ENCODE results near the gene CCDC85A.

Gene CCDC85A

GRCh38 chr2:56287974-56288373 is 104.2 kb downstream of the CCDC85A start:
- no peaks in the 10 kb centered on the region for H3K36me3 ChIP-seq (ENCODE audit: control insufficient read depth in 5 of 5, insufficient read depth in 5 of 5, low read length in 5 of 5)
- H3K27ac ChIP-seq (ENCODE audit: low read depth, low read length) = no peak overlapping the region

DNA sequence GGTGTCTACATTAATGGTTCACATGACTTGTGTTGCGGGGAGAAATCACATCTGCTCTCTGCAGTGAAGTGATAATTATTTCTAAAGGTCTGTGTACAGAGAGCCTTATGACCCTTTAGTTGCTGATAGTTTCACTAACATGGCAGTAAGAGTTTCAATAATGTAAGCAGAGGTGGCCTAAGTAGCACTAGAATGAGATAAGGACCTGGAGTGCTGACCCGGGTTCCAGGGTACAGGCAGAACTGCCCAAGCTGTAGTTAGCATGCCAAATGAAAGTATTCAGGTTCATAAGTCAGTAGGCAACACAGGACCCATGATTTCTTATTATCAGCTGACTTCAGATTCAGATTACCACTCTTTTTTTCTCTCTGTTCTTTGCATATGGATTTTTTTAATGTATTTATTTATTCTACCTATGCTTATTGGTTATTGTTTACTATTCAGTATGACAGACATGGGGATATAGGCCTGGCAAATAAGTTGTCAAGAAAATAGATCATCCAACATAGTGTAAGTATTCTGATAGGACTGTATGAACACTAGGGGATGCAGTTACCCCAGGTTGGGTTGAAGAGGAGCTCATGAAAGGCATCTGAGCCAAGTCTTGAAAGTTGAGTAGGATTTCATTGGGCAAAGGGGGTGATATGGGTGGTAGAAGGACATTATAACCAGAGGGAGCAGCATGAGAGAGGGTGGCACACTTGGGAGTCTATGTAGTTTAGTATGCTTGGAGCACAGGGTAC is 105.2 kb downstream of the CCDC85A start:
- Histone ChIP-seq H3K9me3 (ENCODE audit: control insufficient read depth in 5 of 5, low read length in 5 of 5) (no peaks in the 10 kb centered on the region), H3K4me3 (ENCODE audit: low read depth in 1 of 5, low read length in 5 of 5) (no peak overlapping the region), H3K4me1 (ENCODE audit: control insufficient read depth in 5 of 5, insufficient read depth in 5 of 5, low read length in 5 of 5) (peaks cover 0 to 26% (median 7%) of the 10 kb centered on the region in 5 donors), H3K36me3 (ENCODE audit: control insufficient read depth in 5 of 5, insufficient read depth in 5 of 5, low read length in 5 of 5) (no peaks in the 10 kb centered on the region), H3K27me3 (ENCODE audit: control insufficient read depth in 5 of 5, insufficient read depth in 4 of 5, low read length in 5 of 5) (no peaks in the 10 kb centered on the region), H3K9ac (ENCODE audit: low read length in 5 of 5) (no peak overlapping the region), H3K27ac (ENCODE audit: low read depth, low read length) (no peak overlapping the region)

More at GRCh38 chr2:56287974-56288373, 104.2 kb downstream of the CCDC85A start:
- Histone ChIP-seq H3K4me1 (ENCODE audit: control insufficient read depth in 5 of 5, insufficient read depth in 5 of 5, low read length in 5 of 5) (peaks cover 0 to 26% (median 7%) of the 10 kb centered on the region in 5 donors), H3K9me3 (ENCODE audit: control insufficient read depth in 5 of 5, low read length in 5 of 5) (no peaks in the 10 kb centered on the region), H3K27me3 (ENCODE audit: control insufficient read depth in 5 of 5, insufficient read depth in 4 of 5, low read length in 5 of 5) (no peaks in the 10 kb centered on the region), H3K4me3 (ENCODE audit: low read depth in 1 of 5, low read length in 5 of 5) (no peak overlapping the region), H3K9ac (ENCODE audit: low read length in 5 of 5) (no peak overlapping the region)

DNA sequence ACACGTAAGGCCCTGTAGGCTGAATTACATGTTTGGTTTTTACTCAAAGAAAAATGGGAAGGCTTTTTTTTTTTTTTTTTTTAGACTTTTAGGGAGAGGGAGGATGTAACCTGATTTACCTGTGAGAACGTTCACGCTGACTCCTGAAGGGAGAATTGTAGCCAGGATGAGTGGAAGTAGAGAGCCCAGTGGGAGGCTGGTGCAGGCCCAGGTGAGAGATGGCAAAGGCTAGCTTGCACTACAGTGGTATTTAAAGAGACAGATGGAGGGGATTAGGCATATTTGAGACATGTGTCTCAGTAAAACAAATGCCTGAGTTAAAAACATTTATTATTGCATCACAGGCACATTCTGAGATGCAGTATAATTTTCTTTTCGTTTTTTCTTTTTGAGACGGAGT is 107.9 kb downstream of the CCDC85A start:
- no peaks in the 10 kb centered on the region for H3K27me3 ChIP-seq (ENCODE audit: control insufficient read depth in 5 of 5, insufficient read depth in 4 of 5, low read length in 5 of 5)
- H3K27ac ChIP-seq (ENCODE audit: low read depth, low read length) = no peak overlapping the region
- H3K9me3 ChIP-seq (ENCODE audit: control insufficient read depth in 5 of 5, low read length in 5 of 5) = no peaks in the 10 kb centered on the region
- no peaks in the 10 kb centered on the region for H3K36me3 ChIP-seq (ENCODE audit: control insufficient read depth in 5 of 5, insufficient read depth in 5 of 5, low read length in 5 of 5)
- H3K4me1 ChIP-seq (ENCODE audit: control insufficient read depth in 5 of 5, insufficient read depth in 5 of 5, low read length in 5 of 5) = peaks cover 0 to 29% (median 15%) of the 10 kb centered on the region in 5 donors
- no peak overlapping the region for H3K4me3 ChIP-seq (ENCODE audit: low read depth in 1 of 5, low read length in 5 of 5)
- H3K9ac ChIP-seq (ENCODE audit: low read length in 5 of 5) = no peak overlapping the region

DNA sequence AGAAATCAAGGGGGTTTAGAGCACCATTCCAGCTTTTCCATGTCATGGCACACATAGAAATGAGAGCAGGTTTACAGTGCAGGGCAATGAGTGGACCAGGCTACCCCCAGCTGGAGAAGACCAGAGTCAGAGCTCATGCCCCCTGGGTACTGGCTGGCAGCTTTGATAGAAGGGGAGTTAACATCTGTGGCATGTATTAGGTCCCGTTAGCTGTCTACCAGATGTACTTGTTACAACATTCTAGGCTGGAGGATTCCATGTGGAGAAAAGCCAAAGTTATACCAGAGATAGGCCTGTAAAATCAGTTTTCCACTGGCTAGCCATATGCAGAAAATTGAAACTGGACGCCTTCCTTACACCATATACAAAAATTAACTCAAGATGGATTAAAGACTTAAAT is 109.2 kb downstream of the CCDC85A start:
- Histone ChIP-seq H3K27me3 (ENCODE audit: control insufficient read depth in 5 of 5, insufficient read depth in 4 of 5, low read length in 5 of 5) (no peaks in the 10 kb centered on the region), H3K9me3 (ENCODE audit: control insufficient read depth in 5 of 5, low read length in 5 of 5) (no peaks in the 10 kb centered on the region), H3K36me3 (ENCODE audit: control insufficient read depth in 5 of 5, insufficient read depth in 5 of 5, low read length in 5 of 5) (no peaks in the 10 kb centered on the region), H3K4me1 (ENCODE audit: control insufficient read depth in 5 of 5, insufficient read depth in 5 of 5, low read length in 5 of 5) (peaks cover 0 to 25% (median 21%) of the 10 kb centered on the region in 5 donors), H3K27ac (ENCODE audit: low read depth, low read length) (no peak overlapping the region), H3K9ac (ENCODE audit: low read length in 5 of 5) (no peak overlapping the region), H3K4me3 (ENCODE audit: low read depth in 1 of 5, low read length in 5 of 5) (no peak overlapping the region)

GRCh38 chr2:56295666-56296065 is 111.9 kb downstream of the CCDC85A start:
- Histone ChIP-seq H3K4me3 (ENCODE audit: low read depth in 1 of 5, low read length in 5 of 5) (no peak overlapping the region), H3K27ac (ENCODE audit: low read depth, low read length) (no peak overlapping the region), H3K4me1 (ENCODE audit: control insufficient read depth in 5 of 5, insufficient read depth in 5 of 5, low read length in 5 of 5) (peaks cover 0 to 37% (median 29%) of the 10 kb centered on the region in 5 donors), H3K9me3 (ENCODE audit: control insufficient read depth in 5 of 5, low read length in 5 of 5) (no peaks in the 10 kb centered on the region), H3K9ac (ENCODE audit: low read length in 5 of 5) (no peak overlapping the region), H3K27me3 (ENCODE audit: control insufficient read depth in 5 of 5, insufficient read depth in 4 of 5, low read length in 5 of 5) (no peaks in the 10 kb centered on the region), H3K36me3 (ENCODE audit: control insufficient read depth in 5 of 5, insufficient read depth in 5 of 5, low read length in 5 of 5) (no peaks in the 10 kb centered on the region)

DNA sequence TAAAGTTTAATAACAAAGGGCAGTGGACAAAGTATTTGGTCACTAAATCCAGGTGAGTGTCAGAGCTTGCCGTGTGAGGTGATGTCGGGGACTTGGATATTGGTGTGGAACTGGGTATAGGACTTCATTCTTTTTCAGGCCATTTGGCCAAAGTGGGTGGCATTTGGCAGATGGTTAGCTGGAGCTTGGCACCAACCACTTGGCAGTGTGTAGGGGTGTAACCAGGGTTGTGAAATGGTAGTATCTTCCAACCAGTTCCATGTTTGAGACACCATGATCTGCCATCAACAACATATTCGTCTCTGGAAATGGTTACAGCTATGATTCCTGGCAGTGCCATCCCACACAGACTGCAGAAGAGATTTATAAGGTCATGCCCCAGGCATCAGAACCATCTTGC is 113.9 kb downstream of the CCDC85A start:
- H3K4me1 ChIP-seq (ENCODE audit: control insufficient read depth in 5 of 5, insufficient read depth in 5 of 5, low read length in 5 of 5) = peaks cover 0 to 37% (median 29%) of the 10 kb centered on the region in 5 donors
- H3K9ac ChIP-seq (ENCODE audit: low read length in 5 of 5) = no peak overlapping the region
- no peaks in the 10 kb centered on the region for H3K9me3 ChIP-seq (ENCODE audit: control insufficient read depth in 5 of 5, low read length in 5 of 5)
- no peak overlapping the region for H3K4me3 ChIP-seq (ENCODE audit: low read depth in 1 of 5, low read length in 5 of 5)
- no peaks in the 10 kb centered on the region for H3K36me3 ChIP-seq (ENCODE audit: control insufficient read depth in 5 of 5, insufficient read depth in 5 of 5, low read length in 5 of 5)
- no peak overlapping the region for H3K27ac ChIP-seq (ENCODE audit: low read depth, low read length)
- H3K27me3 ChIP-seq (ENCODE audit: control insufficient read depth in 5 of 5, insufficient read depth in 4 of 5, low read length in 5 of 5) = no peaks in the 10 kb centered on the region

DNA sequence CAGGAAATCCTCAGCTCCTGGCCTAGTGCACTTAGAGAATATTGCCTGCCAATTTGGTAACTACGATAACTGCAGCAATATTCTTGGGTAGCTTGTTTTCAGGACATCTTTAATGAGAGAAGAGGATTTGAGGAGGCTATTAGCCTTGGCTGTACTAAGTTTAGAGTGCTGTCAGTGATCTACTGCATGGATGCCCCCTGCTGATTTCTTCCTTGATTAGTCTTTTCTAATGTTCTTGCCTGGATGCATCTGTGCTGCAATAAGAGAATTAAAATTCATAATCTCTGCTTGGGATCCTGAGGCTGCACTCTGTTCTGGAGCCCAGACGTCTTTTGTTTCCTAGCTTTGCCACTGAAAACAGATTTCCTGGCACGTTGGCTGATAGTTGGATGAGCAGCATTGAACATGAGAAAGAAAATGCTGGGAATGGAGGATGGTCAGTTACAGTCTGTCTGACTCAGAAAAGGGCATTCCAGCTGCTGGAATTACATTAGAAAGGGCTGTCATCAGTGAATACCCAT is 115.4 kb downstream of the CCDC85A start:
- peak overlapping the region; percentile 43 for H3K27ac ChIP-seq (ENCODE audit: low read depth, low read length)
- H3K36me3 ChIP-seq (ENCODE audit: control insufficient read depth in 5 of 5, insufficient read depth in 5 of 5, low read length in 5 of 5) = no peaks in the 10 kb centered on the region
- H3K9ac ChIP-seq (ENCODE audit: low read length in 5 of 5) = no peak overlapping the region
- H3K4me1 ChIP-seq (ENCODE audit: control insufficient read depth in 5 of 5, insufficient read depth in 5 of 5, low read length in 5 of 5) = peaks cover 0 to 37% (median 32%) of the 10 kb centered on the region in 5 donors
- no peaks in the 10 kb centered on the region for H3K9me3 ChIP-seq (ENCODE audit: control insufficient read depth in 5 of 5, low read length in 5 of 5)
- no peak overlapping the region for H3K4me3 ChIP-seq (ENCODE audit: low read depth in 1 of 5, low read length in 5 of 5)
- no peaks in the 10 kb centered on the region for H3K27me3 ChIP-seq (ENCODE audit: control insufficient read depth in 5 of 5, insufficient read depth in 4 of 5, low read length in 5 of 5)

- Histone ChIP-seq H3K4me3 (ENCODE audit: low read depth in 1 of 5, low read length in 5 of 5) (no peak overlapping the region), H3K27ac (ENCODE audit: low read depth, low read length) (no peak overlapping the region), H3K4me1 (ENCODE audit: control insufficient read depth in 5 of 5, insufficient read depth in 5 of 5, low read length in 5 of 5) (peaks cover 4 to 16% (median 15%) of the 10 kb centered on the region in 5 donors), H3K9me3 (ENCODE audit: control insufficient read depth in 5 of 5, low read length in 5 of 5) (no peaks in the 10 kb centered on the region), H3K9ac (ENCODE audit: low read length in 5 of 5) (no peak overlapping the region), H3K36me3 (ENCODE audit: control insufficient read depth in 5 of 5, insufficient read depth in 5 of 5, low read length in 5 of 5) (no peaks in the 10 kb centered on the region), H3K27me3 (ENCODE audit: control insufficient read depth in 5 of 5, insufficient read depth in 4 of 5, low read length in 5 of 5) (no peaks in the 10 kb centered on the region)
Observed at GRCh38 chr2:56309626-56310170, 125.9 kb downstream of the CCDC85A start.

DNA sequence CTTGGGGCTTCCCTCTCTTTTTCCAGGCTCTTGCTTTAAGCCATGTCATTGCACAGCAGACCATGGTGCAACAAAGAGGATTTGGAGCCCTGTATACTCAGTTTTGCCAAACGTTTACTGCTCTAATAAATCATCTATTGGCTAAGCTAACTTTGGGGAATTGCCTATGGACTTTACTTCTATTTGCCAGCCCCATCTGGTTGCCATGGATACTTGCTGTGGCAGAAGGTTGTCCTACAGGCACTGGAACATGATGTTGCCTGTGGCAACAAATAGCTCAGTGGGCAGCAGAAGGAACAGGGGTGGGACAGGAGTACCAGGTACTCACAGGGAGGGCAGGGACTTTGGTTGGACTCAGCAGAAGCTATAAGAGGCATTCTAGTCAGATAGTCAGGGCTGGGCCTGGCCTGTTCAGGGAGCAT is 129.7 kb downstream of the CCDC85A start:
- H3K36me3 ChIP-seq (ENCODE audit: control insufficient read depth in 5 of 5, insufficient read depth in 5 of 5, low read length in 5 of 5) = no peaks in the 10 kb centered on the region
- H3K4me3 ChIP-seq (ENCODE audit: low read depth in 1 of 5, low read length in 5 of 5) = no peak overlapping the region
- H3K4me1 ChIP-seq (ENCODE audit: control insufficient read depth in 5 of 5, insufficient read depth in 5 of 5, low read length in 5 of 5) = peaks cover 8 to 30% (median 17%) of the 10 kb centered on the region in 5 donors
- no peaks in the 10 kb centered on the region for H3K9me3 ChIP-seq (ENCODE audit: control insufficient read depth in 5 of 5, low read length in 5 of 5)
- peak overlapping the region in 1 of 5 donors; percentile 1 for H3K9ac ChIP-seq (ENCODE audit: low read length in 5 of 5)
- no peaks in the 10 kb centered on the region for H3K27me3 ChIP-seq (ENCODE audit: control insufficient read depth in 5 of 5, insufficient read depth in 4 of 5, low read length in 5 of 5)
- H3K27ac ChIP-seq (ENCODE audit: low read depth, low read length) = peak overlapping the region; percentile 58

DNA sequence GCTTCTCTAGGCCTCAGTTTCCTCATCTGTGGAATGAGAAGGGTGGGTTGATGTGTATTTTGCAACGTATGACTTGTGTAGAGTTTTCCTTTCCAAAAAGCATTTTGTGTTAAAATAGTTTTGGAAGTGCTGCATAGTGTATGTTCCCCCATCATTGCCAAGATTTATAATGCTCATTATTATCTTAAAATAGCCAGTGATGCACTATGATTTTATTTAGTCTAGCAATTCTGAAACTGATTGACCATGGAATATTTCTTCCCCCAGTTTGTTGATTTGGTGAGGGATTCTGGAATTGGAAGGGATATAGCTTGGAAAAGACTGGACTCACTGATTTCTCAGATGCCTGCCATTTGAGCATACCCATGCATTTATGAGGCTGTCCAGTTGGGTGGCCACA is 130.6 kb downstream of the CCDC85A start:
- no peaks in the 10 kb centered on the region for H3K9me3 ChIP-seq (ENCODE audit: control insufficient read depth in 5 of 5, low read length in 5 of 5)
- H3K27ac ChIP-seq (ENCODE audit: low read depth, low read length) = peak overlapping the region; percentile 58
- no peaks in the 10 kb centered on the region for H3K27me3 ChIP-seq (ENCODE audit: control insufficient read depth in 5 of 5, insufficient read depth in 4 of 5, low read length in 5 of 5)
- H3K9ac ChIP-seq (ENCODE audit: low read length in 5 of 5) = no peak overlapping the region
- H3K36me3 ChIP-seq (ENCODE audit: control insufficient read depth in 5 of 5, insufficient read depth in 5 of 5, low read length in 5 of 5) = no peaks in the 10 kb centered on the region
- peaks cover 8 to 30% (median 17%) of the 10 kb centered on the region in 5 donors for H3K4me1 ChIP-seq (ENCODE audit: control insufficient read depth in 5 of 5, insufficient read depth in 5 of 5, low read length in 5 of 5)
- no peak overlapping the region for H3K4me3 ChIP-seq (ENCODE audit: low read depth in 1 of 5, low read length in 5 of 5)

Data from subcutaneous abdominal adipose tissue (tissue), 5 donors.